ENCODE measurements around the gene USP13. TPM values are rescaled to one million over a fixed set of nuclear protein-coding genes. Genes with fewer than 3 reads are reported as not detected.

Gene USP13
- 10 to 100 TPM in 1 of 2 experiments, 1 to 10 TPM in 1; 9.5 to 13.3 TPM for total RNA-seq

DNA sequence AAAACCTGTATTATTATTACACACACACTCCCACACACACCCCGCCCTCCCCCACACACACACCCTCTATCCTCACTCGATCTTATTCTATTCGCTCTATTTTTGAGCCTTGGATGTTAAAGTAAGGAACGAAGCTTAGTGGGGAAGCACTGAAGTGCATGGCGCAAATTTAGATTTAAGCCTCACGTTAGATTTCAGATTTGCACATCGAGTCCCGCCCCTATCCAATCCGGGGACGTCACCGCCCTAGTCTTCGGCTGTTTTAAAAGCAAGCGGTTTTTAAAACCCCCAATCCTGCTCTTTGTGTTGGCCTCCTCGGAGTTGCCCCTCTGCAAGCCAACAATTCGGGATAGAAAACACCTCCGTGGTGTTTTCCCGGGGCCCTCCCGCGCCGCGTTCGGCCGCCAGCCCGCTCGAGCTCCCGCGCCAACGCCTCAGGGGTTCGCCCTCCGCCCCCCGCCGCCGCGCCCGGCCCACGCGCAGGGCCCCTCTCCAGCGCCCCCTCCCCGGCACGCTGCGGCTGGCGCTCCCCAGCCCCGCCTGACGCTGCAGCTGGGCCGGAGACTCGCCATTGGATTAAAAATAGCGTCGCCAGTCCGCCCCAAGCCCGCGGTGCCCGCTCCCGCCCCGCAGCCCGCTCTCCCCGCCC is at the start of gene USP13:
USP13 (plus strand) TSS at position 594 of the 649 bp plus-strand sequence. CDS start 186 bp downstream, outside the sequence.
- H3K27ac Mint-ChIP-seq, result peak within 1 kb of the TSS; percentile 84
- peaks cover 9% of the 10 kb centered on the region for H3K27me3 Mint-ChIP-seq
- peaks cover 31% of the 10 kb centered on the region for H3K4me1 Mint-ChIP-seq
- DNase-seq (peak; percentile 77), ATAC-seq (peak; percentile 67)
- CTCF ChIA-PET, result interaction anchor here (0.7 to 1.2 kb wide), 2 partner anchors 9 to 48 kb away, joined by 4 read pairs; partner anchors contain the start of genes MRPL47 and NDUFB5
- peaks cover 13% of the 10 kb centered on the region for H3K36me3 Mint-ChIP-seq
- H3K4me3 Mint-ChIP-seq, result peak within 1 kb of the TSS; percentile 95
- H3K9me3 Mint-ChIP-seq (ENCODE audit: low read depth), result no peaks in the 10 kb centered on the region

DNA sequence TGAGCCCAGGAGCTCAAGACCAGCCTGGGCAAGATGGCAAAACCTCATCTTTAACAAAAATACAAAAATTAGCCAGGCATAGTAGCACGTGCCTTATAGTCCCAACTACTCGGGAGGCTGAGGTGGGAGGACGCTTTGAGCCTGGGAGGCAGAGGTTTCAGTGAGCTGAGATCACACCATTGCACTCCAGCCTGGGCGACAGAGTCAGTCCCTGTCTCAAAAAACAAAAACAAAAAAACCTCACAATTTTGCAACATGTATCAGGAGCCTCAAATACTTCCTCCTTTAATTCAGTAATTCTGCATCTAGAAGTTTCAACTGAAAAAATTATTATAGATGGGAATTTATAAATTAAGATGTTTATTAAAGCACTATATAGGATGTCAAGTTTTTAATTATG is 49.5 kb upstream of the USP13 start:
- ATAC-seq, result no peak
- peak overlapping the region; percentile 100 for H3K27ac Mint-ChIP-seq
- peaks cover 19% of the 10 kb centered on the region for H3K36me3 Mint-ChIP-seq
- DNase-seq, result no peak
- CTCF ChIA-PET, result interaction anchor here (0.8 to 2.0 kb wide), 2 partner anchors 9 to 46 kb away, joined by 4 to 8 read pairs; no protein-coding TSS in a partner anchor
- no peaks in the 10 kb centered on the region for H3K9me3 Mint-ChIP-seq (ENCODE audit: low read depth)
- H3K4me3 Mint-ChIP-seq, result peak overlapping the region; percentile 99
- peaks cover 32% of the 10 kb centered on the region for H3K4me1 Mint-ChIP-seq
- no peaks in the 10 kb centered on the region for H3K27me3 Mint-ChIP-seq

GRCh38 chr3:179603831-179604230 is 49.0 kb upstream of the USP13 start:
- Mint-ChIP-seq H3K36me3 (peaks cover 16% of the 10 kb centered on the region), H3K4me1 (peaks cover 35% of the 10 kb centered on the region), H3K9me3 (ENCODE audit: low read depth) (no peaks in the 10 kb centered on the region), H3K27me3 (no peaks in the 10 kb centered on the region), H3K4me3 (peak overlapping the region; percentile 99), H3K27ac (peak overlapping the region; percentile 100)
- DNase-seq, result no peak
- CTCF ChIA-PET, result interaction anchor here (0.8 to 2.0 kb wide), 3 partner anchors 10 to 49 kb away, joined by 4 to 8 read pairs (median 4); partner anchors contain the start of gene USP13
- no peak for ATAC-seq

DNA sequence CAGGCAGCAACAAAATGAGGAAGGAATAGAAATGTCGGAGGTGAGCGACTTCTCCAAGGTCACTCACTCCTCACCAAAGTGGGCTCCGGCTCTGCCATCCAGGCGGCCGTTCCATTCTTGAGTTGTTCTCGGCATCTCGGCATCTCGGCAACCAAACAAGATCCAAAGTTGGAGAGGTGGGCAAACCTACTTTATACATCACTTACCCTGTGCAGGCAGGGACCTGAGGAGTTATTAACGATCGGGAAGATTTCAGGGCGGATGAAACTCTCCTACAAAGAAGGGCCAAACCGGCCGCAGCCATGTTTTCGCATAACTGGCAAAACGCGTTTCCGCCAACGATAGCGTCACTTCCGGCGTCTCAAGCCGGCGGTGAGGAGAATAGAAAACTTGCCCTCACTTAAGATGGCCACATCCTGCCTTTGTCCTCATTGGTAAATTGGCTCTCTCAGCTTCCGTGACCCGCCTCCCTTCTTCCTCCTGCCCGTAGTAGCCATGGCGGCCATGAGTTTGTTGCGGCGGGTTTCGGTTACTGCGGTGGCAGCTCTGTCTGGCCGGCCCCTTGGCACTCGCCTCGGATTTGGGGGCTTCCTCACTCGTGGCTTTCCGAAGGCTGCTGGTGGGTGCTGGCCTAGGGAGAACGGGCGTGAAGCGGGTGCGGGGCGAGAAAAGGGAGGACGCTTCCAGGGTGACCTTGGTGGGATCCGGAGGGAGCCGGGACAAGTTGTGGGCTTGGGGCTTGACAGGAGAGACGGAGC is 48.3 kb upstream of the USP13 start, which contains the start of the genes MRPL47 and NDUFB5:
MRPL47 (minus strand) TSS at position 318 of the 758 bp plus-strand sequence; CDS start at position 304, 14 bp downstream.
NDUFB5 (plus strand) TSS at position 474 of the 758 bp plus-strand sequence; CDS start at position 496, 22 bp downstream.
- CTCF ChIA-PET, result interaction anchor here (1.0 to 2.0 kb wide), 3 partner anchors 11 to 48 kb away, joined by 4 to 8 read pairs (median 8); partner anchors contain the start of gene USP13
- Mint-ChIP-seq H3K36me3 (peaks cover 11% of the 10 kb centered on the region), H3K9me3 (ENCODE audit: low read depth) (no peaks in the 10 kb centered on the region), H3K27ac (peak within 1 kb of the TSS; percentile 100), H3K4me1 (peaks cover 42% of the 10 kb centered on the region), H3K27me3 (no peaks in the 10 kb centered on the region), H3K4me3 (peak within 1 kb of the TSS; percentile 99)
- DNase-seq, result peak; percentile 96
- peak; percentile 90 for ATAC-seq

DNA sequence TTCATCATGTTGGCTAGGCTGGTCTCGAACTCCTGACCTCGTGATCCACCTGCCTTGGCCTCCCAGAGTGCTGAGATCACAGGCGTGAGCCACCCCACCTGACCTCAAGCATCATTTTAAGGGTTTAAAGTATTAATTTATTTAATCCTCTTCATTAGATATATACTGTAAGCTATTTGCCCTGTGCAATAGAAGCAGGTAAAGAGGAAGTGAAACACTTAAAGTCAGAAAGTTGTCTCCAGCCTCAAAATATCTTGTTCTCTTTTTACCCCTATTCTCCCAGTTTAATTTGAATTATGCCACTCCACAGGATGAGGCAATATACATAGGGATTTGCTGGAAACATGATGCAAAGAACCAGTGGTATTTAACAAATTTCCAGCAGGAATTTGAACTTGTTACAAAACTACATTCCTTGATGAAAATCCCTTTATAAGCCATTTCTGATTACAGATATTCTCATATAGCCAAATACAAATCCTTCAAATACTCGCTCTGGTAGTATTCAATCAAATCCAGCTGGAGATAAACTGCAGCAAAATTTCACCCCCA is 46.2 kb upstream of the USP13 start:
- DNase-seq (no peak), ATAC-seq (no peak)
- Mint-ChIP-seq H3K36me3 (peaks cover 15% of the 10 kb centered on the region), H3K4me1 (peaks cover 54% of the 10 kb centered on the region), H3K27ac (peak overlapping the region; percentile 39), H3K4me3 (no peak overlapping the region), H3K9me3 (ENCODE audit: low read depth) (no peaks in the 10 kb centered on the region), H3K27me3 (no peaks in the 10 kb centered on the region)
- CTCF ChIA-PET, result interaction anchor here (0.7 kb wide), 1 partner anchor 43 kb away, joined by 3 read pairs; no protein-coding TSS in a partner anchor

DNA sequence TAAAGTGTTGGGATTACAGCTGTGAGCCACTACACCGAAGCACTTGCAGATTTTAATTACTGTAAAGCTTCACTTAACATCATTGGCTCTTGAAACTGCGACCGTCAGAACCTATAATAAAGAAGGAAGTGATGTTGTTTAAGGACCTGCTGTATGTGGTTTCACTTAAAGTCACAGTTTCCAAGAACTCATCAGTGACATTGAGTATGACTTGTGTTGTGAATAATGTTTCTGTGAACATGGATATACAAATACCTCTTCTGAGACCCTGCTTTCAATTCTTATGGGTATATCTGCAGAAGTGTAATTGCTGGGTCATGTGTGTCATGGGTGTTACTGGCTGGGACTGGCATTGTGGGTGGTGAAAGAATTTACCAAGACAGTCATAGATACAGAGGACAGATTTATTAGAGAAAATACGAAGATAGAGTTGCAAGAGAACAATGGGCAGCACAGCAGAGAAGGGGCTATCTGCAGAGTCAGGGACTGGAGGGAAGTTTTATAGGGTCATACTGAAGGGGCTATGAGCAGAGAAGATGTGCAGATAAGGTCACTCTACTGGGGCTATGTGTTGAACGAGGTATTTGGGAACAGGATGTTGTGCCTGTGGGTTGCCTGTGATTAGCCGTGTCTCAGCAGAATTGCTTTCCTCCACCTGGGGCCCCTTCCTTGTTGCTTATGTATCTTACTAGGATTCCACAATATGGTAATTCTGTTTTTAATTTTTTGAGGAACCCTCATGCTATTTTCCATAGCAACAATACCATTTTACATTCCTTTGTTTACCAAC is 43.7 kb upstream of the USP13 start:
- CTCF ChIA-PET, result interaction anchor here (0.7 to 1.4 kb wide), 3 partner anchors 41 to 90 kb away, joined by 3 to 5 read pairs (median 4); no protein-coding TSS in a partner anchor
- no peaks in the 10 kb centered on the region for H3K9me3 Mint-ChIP-seq (ENCODE audit: low read depth)
- H3K4me3 Mint-ChIP-seq, result peak overlapping the region; percentile 73
- H3K27ac Mint-ChIP-seq, result peak overlapping the region; percentile 97
- H3K4me1 Mint-ChIP-seq, result peaks cover 55% of the 10 kb centered on the region
- H3K27me3 Mint-ChIP-seq, result no peaks in the 10 kb centered on the region
- peak; percentile 67 for ATAC-seq
- DNase-seq, result peak; percentile 53
- H3K36me3 Mint-ChIP-seq, result peaks cover 15% of the 10 kb centered on the region

- DNase-seq (no peak), ATAC-seq (no peak)
- Mint-ChIP-seq H3K4me3 (no peak overlapping the region), H3K9me3 (ENCODE audit: low read depth) (no peaks in the 10 kb centered on the region), H3K27ac (peak overlapping the region; percentile 68), H3K4me1 (peaks cover 53% of the 10 kb centered on the region), H3K36me3 (peaks cover 15% of the 10 kb centered on the region), H3K27me3 (no peaks in the 10 kb centered on the region)
- CTCF ChIA-PET, result interaction anchor here (0.7 to 0.8 kb wide), 2 partner anchors 39 to 91 kb away, joined by 3 read pairs; no protein-coding TSS in a partner anchor
Observed at GRCh38 chr3:179610066-179610465, 42.8 kb upstream of the USP13 start.

DNA sequence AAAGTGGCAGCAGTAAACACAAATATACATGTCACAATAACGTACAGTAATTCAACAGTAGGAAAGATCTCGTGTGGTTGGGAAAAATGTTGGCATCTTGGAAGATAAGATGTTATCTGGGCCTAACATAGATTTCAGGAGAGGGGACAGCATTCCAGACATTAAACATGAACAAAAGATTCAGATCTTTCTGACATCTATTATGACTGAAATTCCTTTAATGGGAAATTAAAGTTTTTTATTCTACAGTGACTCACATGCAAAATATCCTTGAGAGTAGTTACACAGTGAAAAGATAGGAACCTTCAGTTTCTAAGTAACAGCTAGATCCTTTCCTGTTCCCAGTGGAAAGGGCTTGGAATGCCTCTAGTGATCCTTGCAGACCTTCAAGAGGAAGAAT is 39.0 kb upstream of the USP13 start:
- H3K27ac Mint-ChIP-seq, result no peak overlapping the region
- peaks cover 28% of the 10 kb centered on the region for H3K4me1 Mint-ChIP-seq
- no peaks in the 10 kb centered on the region for H3K27me3 Mint-ChIP-seq
- DNase-seq (no peak), ATAC-seq (no peak)
- no peak overlapping the region for H3K4me3 Mint-ChIP-seq
- H3K9me3 Mint-ChIP-seq (ENCODE audit: low read depth), result no peaks in the 10 kb centered on the region
- H3K36me3 Mint-ChIP-seq, result peaks cover 26% of the 10 kb centered on the region
- CTCF ChIA-PET, result no interaction called here

DNA sequence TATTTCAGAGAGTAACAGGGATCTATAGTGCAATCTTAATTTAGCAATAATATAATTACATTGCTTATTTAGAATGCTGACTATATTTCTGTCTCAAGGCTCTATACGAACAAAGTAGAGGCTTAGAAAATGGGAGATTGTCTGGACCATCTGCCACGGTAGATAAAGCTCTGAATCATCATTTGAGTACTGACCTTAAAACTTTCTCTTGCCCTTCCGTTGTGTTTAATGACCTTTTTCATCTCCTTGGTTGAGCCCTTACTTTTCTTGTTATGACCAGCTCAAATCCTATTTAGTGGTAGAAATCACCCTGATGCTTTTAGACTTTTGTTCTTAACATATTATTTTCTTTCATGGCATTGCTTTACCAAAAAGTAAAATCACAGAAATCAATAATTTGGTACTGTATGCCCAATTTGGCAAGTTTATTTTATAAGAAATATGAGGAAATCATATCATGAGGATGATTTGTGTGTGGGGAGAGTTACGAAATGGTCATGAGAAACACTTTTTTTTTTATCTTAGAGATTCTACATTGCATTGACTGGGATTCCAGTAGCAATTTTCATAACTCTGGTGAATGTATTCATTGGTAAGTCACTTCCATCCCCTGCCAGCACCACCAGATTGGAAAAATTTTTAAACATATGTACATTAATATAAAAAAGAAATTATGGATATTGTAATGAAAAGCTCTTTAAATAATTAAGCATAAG is 37.2 kb upstream of the USP13 start:
- peaks cover 38% of the 10 kb centered on the region for H3K36me3 Mint-ChIP-seq
- no peak overlapping the region for H3K27ac Mint-ChIP-seq
- no peaks in the 10 kb centered on the region for H3K27me3 Mint-ChIP-seq
- H3K4me1 Mint-ChIP-seq, result peaks cover 13% of the 10 kb centered on the region
- DNase-seq (no peak), ATAC-seq (no peak)
- no peak overlapping the region for H3K4me3 Mint-ChIP-seq
- CTCF ChIA-PET, result interaction anchor here (1.8 kb wide), 1 partner anchor 34 kb away, joined by 9 read pairs; no protein-coding TSS in a partner anchor
- H3K9me3 Mint-ChIP-seq (ENCODE audit: low read depth), result no peaks in the 10 kb centered on the region

- ATAC-seq (no peak), DNase-seq (no peak)
- H3K9me3 Mint-ChIP-seq (ENCODE audit: low read depth), result no peaks in the 10 kb centered on the region
- no peaks in the 10 kb centered on the region for H3K4me1 Mint-ChIP-seq
- peaks cover 62% of the 10 kb centered on the region for H3K36me3 Mint-ChIP-seq
- no peak overlapping the region for H3K4me3 Mint-ChIP-seq
- H3K27ac Mint-ChIP-seq, result no peak overlapping the region
- CTCF ChIA-PET, result no interaction called here
- H3K27me3 Mint-ChIP-seq, result no peaks in the 10 kb centered on the region
Observed at GRCh38 chr3:179622023-179622422, 30.8 kb upstream of the USP13 start.

DNA sequence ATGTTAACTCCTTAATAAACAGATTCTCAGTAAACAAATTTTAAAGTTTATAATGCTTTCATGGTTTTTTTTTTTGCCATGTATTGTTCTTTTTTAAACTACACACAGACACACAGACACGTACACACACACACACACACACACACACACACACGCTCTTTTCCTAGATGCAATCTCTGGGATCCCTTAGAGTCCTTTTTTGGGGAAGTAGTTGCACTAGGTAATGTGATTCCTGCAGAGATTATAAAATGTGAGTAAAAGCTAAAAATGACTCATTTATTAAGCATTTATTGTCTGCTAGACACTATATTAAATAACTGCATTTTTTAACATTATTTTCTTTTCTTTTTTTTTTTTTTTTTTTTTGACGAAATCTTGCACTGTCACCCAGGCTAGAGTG is 28.4 kb upstream of the USP13 start:
- no peak for ATAC-seq
- Mint-ChIP-seq H3K27me3 (no peaks in the 10 kb centered on the region), H3K4me1 (no peaks in the 10 kb centered on the region), H3K9me3 (ENCODE audit: low read depth) (no peaks in the 10 kb centered on the region), H3K27ac (no peak overlapping the region), H3K36me3 (peaks cover 45% of the 10 kb centered on the region), H3K4me3 (no peak overlapping the region)
- DNase-seq, result no peak
- CTCF ChIA-PET, result no interaction called here
